Stimulated activated CD4-positive, alpha-beta T cell treated with anti-CD3 and anti-CD28 coated beads, Interleukin-1b, Interleukin-23, amount 100 ng/mL, for 48 hours (primary cell): ENCODE data around the gene MKI67.
"Not testable (repeated sequence)": the region's sequence is repeated elsewhere in the genome, so short reads cannot be mapped to it uniquely, and the experiment has no call there.

Experiments
- DNase-seq: peaks from one replicate; pipeline ENCODE4 v3.0.0-alpha.2; 2020

Gene MKI67

GRCh38 chr10:128125944-128126764 is at the start of gene MKI67:
Gene MKI67 (minus strand): TSS chr10:128126423. CDS start chr10:128125667, 756 bp downstream.
- peak; percentile 94 for DNase-seq

- DNase-seq, result no peak
These were observed 48.6 kb upstream of the MKI67 start for GRCh38 chr10:128174581-128175559.

- no peak for DNase-seq
These were observed 47.2 kb upstream of the MKI67 start for GRCh38 chr10:128173386-128173785.

GRCh38 chr10:128172756-128173155 is 46.5 kb upstream of the MKI67 start:
- no peak for DNase-seq

- no peak for DNase-seq
These were observed 43.7 kb upstream of the MKI67 start for GRCh38 chr10:128169811-128170379.

GRCh38 chr10:128167926-128168520 is 41.8 kb upstream of the MKI67 start:
- no peak for DNase-seq

GRCh38 chr10:128167123-128167522 is 40.9 kb upstream of the MKI67 start:
- DNase-seq, result not testable (repeated sequence)

- DNase-seq, result no peak
These were observed 39.9 kb upstream of the MKI67 start for GRCh38 chr10:128166151-128166550.

- DNase-seq, result no peak
These were observed 39.3 kb upstream of the MKI67 start for GRCh38 chr10:128165536-128165935.

- no peak for DNase-seq
These were observed 37.5 kb upstream of the MKI67 start for GRCh38 chr10:128163701-128164100.

GRCh38 chr10:128161031-128161430 is 34.8 kb upstream of the MKI67 start:
- DNase-seq, result no peak

GRCh38 chr10:128160297-128160711 is 34.1 kb upstream of the MKI67 start:
- no peak for DNase-seq

- DNase-seq, result no peak
These were observed 32.0 kb upstream of the MKI67 start for GRCh38 chr10:128158021-128158795.

- DNase-seq, result no peak
These were observed 31.0 kb upstream of the MKI67 start for GRCh38 chr10:128156999-128157755.

GRCh38 chr10:128152741-128153580 is 26.7 kb upstream of the MKI67 start:
- DNase-seq, result no peak

GRCh38 chr10:128151031-128151430 is 24.8 kb upstream of the MKI67 start:
- no peak for DNase-seq

GRCh38 chr10:128150561-128150960 is 24.3 kb upstream of the MKI67 start:
- DNase-seq, result no peak

GRCh38 chr10:128150045-128150493 is 23.8 kb upstream of the MKI67 start:
- peak; percentile 71 for DNase-seq

- DNase-seq, result no peak
These were observed 23.2 kb upstream of the MKI67 start for GRCh38 chr10:128149267-128150014.
